Stimulated activated CD4-positive, alpha-beta T cell treated with anti-CD3 and anti-CD28 coated beads, Interleukin-12 subunit alpha, Interleukin-12 subunit beta, amount 100 ng/mL, for 48 hours (primary cell): Measurements from ENCODE around the gene OPRL1.

ENCODE experiments used
- DNase-seq, 3 donors: peaks; one replicate each; pipeline ENCODE4 v3.0.0-alpha.2; 2020; ENCODE audit warnings: low read depth in 2 of 3, low spot score in 1 of 3

Gene OPRL1

GRCh38 chr20:64071341-64072332 lies 8.2 kb upstream of the OPRL1 start:
- no peak for DNase-seq

GRCh38 chr20:64072498-64073063 lies 7.3 kb upstream of the OPRL1 start:
- DNase-seq: no peak

- no peak for DNase-seq
These were observed 6.3 kb upstream of the OPRL1 start for GRCh38 chr20:64073476-64074183.

GRCh38 chr20:64074184-64074789 lies 5.6 kb upstream of the OPRL1 start:
- DNase-seq: no peak

- DNase-seq: no peak
These were observed 4.9 kb upstream of the OPRL1 start for GRCh38 chr20:64074963-64075362.

- DNase-seq: no peak
These were observed 4.3 kb upstream of the OPRL1 start for GRCh38 chr20:64075556-64075955.

- DNase-seq: no peak
These were observed 3.6 kb upstream of the OPRL1 start for GRCh38 chr20:64076061-64076997.

GRCh38 chr20:64077094-64077493 lies 2.8 kb upstream of the OPRL1 start:
- DNase-seq: no peak

- no peak for DNase-seq
These were observed 2.4 kb upstream of the OPRL1 start for GRCh38 chr20:64077541-64077875.

GRCh38 chr20:64077876-64078551 lies 1.9 kb upstream of the OPRL1 start:
- DNase-seq: no peak

- DNase-seq: no peak
These were observed 979 bp upstream of the OPRL1 start for GRCh38 chr20:64078934-64079272.

- peak in 1 of 3 donors; percentile 62 for DNase-seq
These were observed 439 bp upstream of the OPRL1 start, which contains the start of gene RGS19 for GRCh38 chr20:64079273-64080012. Gene RGS19 (minus strand): TSS chr20:64079518. CDS start chr20:64076886, 2,632 bp downstream.

GRCh38 chr20:64080813-64081623 lies 1.1 kb downstream of the OPRL1 start:
- no peak for DNase-seq

GRCh38 chr20:64081624-64081964 lies 1.7 kb downstream of the OPRL1 start:
- no peak for DNase-seq

- DNase-seq: no peak
These were observed 2.3 kb downstream of the OPRL1 start for GRCh38 chr20:64082126-64082731.

GRCh38 chr20:64082820-64083377 lies 3.0 kb downstream of the OPRL1 start:
- no peak for DNase-seq

GRCh38 chr20:64083378-64083803 lies 3.5 kb downstream of the OPRL1 start:
- peak; percentile 36 to 70 (median 60) for DNase-seq
